Stromal cell of bone marrow (primary cell): ENCODE data around the gene STK36.

Source experiments
- DNase-seq: peaks from one replicate; pipeline ENCODE4 v3.0.0-alpha.2; 2012; ENCODE audit warnings: low read depth

Gene STK36

DNA sequence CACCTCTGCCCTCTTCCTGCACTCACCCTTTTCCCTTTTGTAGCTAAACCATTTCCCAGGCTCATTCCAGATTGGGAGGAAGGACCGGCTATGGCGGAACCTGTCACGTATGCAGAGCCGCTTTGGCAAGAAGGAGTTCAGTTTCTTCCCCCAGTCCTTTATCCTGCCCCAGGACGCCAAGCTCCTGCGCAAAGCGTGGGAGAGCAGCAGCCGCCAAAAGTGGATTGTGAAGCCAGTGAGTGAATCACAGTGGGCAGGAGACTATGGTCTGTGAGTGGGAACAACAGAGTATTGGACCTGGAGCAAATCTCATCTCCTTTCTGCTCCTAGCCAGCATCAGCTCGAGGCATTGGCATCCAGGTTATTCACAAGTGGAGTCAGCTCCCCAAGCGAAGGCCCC is 75.1 kb downstream of the STK36 start:
- DNase-seq, result no peak

DNA sequence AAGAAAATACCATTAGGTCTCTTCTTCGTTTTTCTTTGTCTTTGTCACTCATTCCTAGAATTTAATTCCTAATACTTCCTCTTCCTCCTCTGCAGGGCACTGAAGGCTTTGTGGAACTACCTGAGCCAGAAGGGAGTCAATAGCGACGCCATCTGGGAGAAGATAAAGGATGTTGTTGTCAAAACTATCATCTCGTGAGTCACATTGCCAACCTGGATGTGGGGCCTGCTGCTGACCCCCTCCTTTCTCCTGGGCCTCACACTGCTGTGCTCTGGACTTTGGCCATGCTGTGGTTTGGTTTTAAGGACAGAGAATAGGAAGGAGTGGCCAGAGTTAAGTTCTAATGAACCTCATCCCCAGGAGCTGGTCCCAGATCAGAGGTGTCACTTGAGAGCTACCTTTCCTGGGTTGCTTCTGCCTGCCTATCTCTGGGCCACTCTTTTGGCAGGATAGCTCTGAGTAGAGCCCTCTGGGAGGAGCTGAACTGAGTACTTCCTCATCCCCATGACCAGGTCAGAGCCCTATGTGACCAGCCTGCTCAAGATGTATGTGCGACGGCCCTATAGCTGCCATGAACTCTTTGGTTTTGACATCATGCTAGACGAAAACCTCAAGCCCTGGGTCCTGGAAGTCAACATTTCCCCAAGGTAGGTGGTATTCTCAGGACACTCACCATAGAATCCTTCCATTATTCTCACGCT is 77.0 kb downstream of the STK36 start:
- no peak for DNase-seq
